ENCODE data around the gene MAN1A2. TPM values are rescaled to one million over a fixed set of nuclear protein-coding genes. Genes with fewer than 3 reads are reported as not detected.
"Not testable (repeated sequence)": the region's sequence is repeated elsewhere in the genome, so short reads cannot be mapped to it uniquely, and the experiment has no call there.

MAN1A2 gene
- total RNA-seq, 1 donor from 2014 or later: 43.5 TPM

DNA sequence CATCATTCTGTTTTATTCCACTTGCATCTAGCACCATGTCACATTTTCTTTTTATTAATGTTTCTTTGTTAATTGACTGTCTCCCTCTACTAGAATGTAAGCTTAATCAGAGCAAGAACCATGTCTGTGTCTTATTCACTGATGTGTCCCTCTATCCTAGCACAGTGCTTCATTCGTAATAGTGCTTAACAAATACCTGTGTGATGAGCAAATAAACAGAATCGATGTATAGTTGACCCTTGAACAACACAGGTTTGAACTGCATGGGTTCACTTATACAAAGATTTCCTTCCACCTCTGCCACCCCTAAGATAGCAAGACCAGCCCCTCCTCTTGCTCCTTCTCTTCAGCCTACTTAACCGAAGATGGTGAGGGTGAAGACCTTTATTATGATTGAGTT is 42.9 kb upstream of the MAN1A2 start:
- Mint-ChIP-seq H3K9me3 (ENCODE audit: unreplicated experiment) (peaks cover 1% of the 10 kb centered on the region), H3K27ac (ENCODE audit: unreplicated experiment) (no peak overlapping the region), H3K4me3 (ENCODE audit: unreplicated experiment) (no peak overlapping the region), H3K4me1 (ENCODE audit: low read depth, unreplicated experiment) (no peaks in the 10 kb centered on the region), H3K36me3 (ENCODE audit: low read depth, unreplicated experiment) (no peaks in the 10 kb centered on the region), H3K27me3 (ENCODE audit: low read depth, unreplicated experiment) (peaks cover 3% of the 10 kb centered on the region)
- DNase-seq (ENCODE audit: low read depth): no peak
- Histone ChIP-seq H3K9ac (ENCODE audit: low read length) (no peak overlapping the region), H3K79me2 (ENCODE audit: insufficient read depth, low read length) (no peaks in the 10 kb centered on the region), H4K20me1 (ENCODE audit: insufficient read depth, low read length) (no peaks in the 10 kb centered on the region), H3K9me3 (ENCODE audit: insufficient read depth, low read depth, low read length) (no peaks in the 10 kb centered on the region), H2AFZ (ENCODE audit: low read depth, low read length) (no peak overlapping the region), H3K27ac (ENCODE audit: low read depth, low read length) (no peak overlapping the region), H3K4me1 (ENCODE audit: insufficient read depth, low read length) (no peaks in the 10 kb centered on the region), H3K4me2 (ENCODE audit: low read length) (no peak overlapping the region), H3K4me3 (ENCODE audit: insufficient read depth, low read depth, low read length) (no peak overlapping the region), H3K27me3 (ENCODE audit: insufficient read depth, low read length) (peaks cover 19% of the 10 kb centered on the region), H3K36me3 (ENCODE audit: insufficient read depth, low read length) (no peaks in the 10 kb centered on the region)
- no peak for FAIRE-seq
- TF ChIP-seq, protein P1, sequence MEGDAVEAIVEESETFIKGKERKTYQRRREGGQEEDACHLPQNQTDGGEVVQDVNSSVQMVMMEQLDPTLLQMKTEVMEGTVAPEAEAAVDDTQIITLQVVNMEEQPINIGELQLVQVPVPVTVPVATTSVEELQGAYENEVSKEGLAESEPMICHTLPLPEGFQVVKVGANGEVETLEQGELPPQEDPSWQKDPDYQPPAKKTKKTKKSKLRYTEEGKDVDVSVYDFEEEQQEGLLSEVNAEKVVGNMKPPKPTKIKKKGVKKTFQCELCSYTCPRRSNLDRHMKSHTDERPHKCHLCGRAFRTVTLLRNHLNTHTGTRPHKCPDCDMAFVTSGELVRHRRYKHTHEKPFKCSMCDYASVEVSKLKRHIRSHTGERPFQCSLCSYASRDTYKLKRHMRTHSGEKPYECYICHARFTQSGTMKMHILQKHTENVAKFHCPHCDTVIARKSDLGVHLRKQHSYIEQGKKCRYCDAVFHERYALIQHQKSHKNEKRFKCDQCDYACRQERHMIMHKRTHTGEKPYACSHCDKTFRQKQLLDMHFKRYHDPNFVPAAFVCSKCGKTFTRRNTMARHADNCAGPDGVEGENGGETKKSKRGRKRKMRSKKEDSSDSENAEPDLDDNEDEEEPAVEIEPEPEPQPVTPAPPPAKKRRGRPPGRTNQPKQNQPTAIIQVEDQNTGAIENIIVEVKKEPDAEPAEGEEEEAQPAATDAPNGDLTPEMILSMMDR (IDR thresholded peaks at IDR 0.05; ENCODE audit: insufficient read depth, low read depth, low read length): no peak
- TF ChIP-seq EZH2 (IDR thresholded peaks at IDR 0.05; ENCODE audit: insufficient read depth, low read length): no peak

DNA sequence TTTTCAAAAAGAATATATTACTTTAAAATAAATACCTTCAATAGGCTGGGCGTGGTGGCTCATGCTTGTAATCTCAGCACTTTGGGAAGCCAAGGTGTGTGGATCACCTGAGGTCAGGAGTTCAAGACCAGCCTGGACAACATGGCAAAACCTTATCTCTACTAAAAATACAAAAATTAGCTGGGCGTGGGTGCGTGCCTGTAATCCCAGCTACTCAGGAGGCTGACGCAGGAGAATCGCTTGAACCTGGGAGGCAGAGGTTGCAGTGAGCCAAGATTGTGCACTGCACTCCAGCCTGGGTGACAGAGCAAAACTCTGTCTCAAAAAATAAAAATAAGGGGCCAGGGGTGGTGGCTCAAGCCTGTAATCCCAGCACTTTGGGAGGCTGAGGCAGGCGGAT is 41.2 kb upstream of the MAN1A2 start:
- not testable (repeated sequence) for H3K27ac Mint-ChIP-seq (ENCODE audit: unreplicated experiment); H3K36me3 ChIP-seq (ENCODE audit: insufficient read depth, low read length); FAIRE-seq; H3K9ac ChIP-seq (ENCODE audit: low read length); H3K36me3 Mint-ChIP-seq (ENCODE audit: low read depth, unreplicated experiment); H2AFZ ChIP-seq (ENCODE audit: low read depth, low read length); H3K9me3 Mint-ChIP-seq (ENCODE audit: unreplicated experiment); H3K27me3 Mint-ChIP-seq (ENCODE audit: low read depth, unreplicated experiment); H3K9me3 ChIP-seq (ENCODE audit: insufficient read depth, low read depth, low read length); H3K4me1 ChIP-seq (ENCODE audit: insufficient read depth, low read length); H3K4me3 Mint-ChIP-seq (ENCODE audit: unreplicated experiment); H3K27ac ChIP-seq (ENCODE audit: low read depth, low read length); H3K4me3 ChIP-seq (ENCODE audit: insufficient read depth, low read depth, low read length); DNase-seq (ENCODE audit: low read depth); H3K4me2 ChIP-seq (ENCODE audit: low read length); H3K79me2 ChIP-seq (ENCODE audit: insufficient read depth, low read length); H3K4me1 Mint-ChIP-seq (ENCODE audit: low read depth, unreplicated experiment); H4K20me1 ChIP-seq (ENCODE audit: insufficient read depth, low read length)
- peaks cover 13% of the 10 kb centered on the region for H3K27me3 ChIP-seq (ENCODE audit: insufficient read depth, low read length)

DNA sequence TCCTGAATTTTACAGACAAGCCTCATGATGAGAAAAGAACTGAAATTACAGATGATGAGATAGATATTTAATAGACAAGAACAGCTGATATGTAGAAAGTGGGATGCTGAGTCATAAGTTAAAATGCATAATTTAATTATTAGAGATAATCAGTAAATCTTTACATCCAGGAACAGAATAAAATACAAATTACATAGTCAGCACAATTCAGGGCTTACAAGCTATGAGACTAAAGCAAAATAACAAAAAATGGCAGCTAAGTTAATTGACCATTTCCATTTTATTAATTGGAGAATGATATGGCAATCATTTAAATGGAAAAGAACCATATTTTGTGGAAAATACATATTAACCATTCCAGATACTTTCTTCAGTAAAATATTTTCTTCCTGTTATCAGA is 40.2 kb upstream of the MAN1A2 start:
- no peak for FAIRE-seq
- H3K27me3 Mint-ChIP-seq (ENCODE audit: low read depth, unreplicated experiment): peaks cover 3% of the 10 kb centered on the region
- no peaks in the 10 kb centered on the region for H3K36me3 ChIP-seq (ENCODE audit: insufficient read depth, low read length)
- H3K4me1 ChIP-seq (ENCODE audit: insufficient read depth, low read length): no peaks in the 10 kb centered on the region
- peaks cover 1% of the 10 kb centered on the region for H3K9me3 Mint-ChIP-seq (ENCODE audit: unreplicated experiment)
- H3K4me3 Mint-ChIP-seq (ENCODE audit: unreplicated experiment): no peak overlapping the region
- no peaks in the 10 kb centered on the region for H3K9me3 ChIP-seq (ENCODE audit: insufficient read depth, low read depth, low read length)
- H3K4me3 ChIP-seq (ENCODE audit: insufficient read depth, low read depth, low read length): no peak overlapping the region
- H3K27ac ChIP-seq (ENCODE audit: low read depth, low read length): no peak overlapping the region
- no peak overlapping the region for H3K9ac ChIP-seq (ENCODE audit: low read length)
- no peaks in the 10 kb centered on the region for H4K20me1 ChIP-seq (ENCODE audit: insufficient read depth, low read length)
- peaks cover 9% of the 10 kb centered on the region for H3K27me3 ChIP-seq (ENCODE audit: insufficient read depth, low read length)
- H2AFZ ChIP-seq (ENCODE audit: low read depth, low read length): no peak overlapping the region
- no peak for TF ChIP-seq EZH2 (IDR thresholded peaks at IDR 0.05; ENCODE audit: insufficient read depth, low read length)
- TF ChIP-seq, protein P1 (IDR thresholded peaks at IDR 0.05; ENCODE audit: insufficient read depth, low read depth, low read length): no peak
- DNase-seq (ENCODE audit: low read depth): no peak
- H3K79me2 ChIP-seq (ENCODE audit: insufficient read depth, low read length): no peaks in the 10 kb centered on the region
- H3K36me3 Mint-ChIP-seq (ENCODE audit: low read depth, unreplicated experiment): no peaks in the 10 kb centered on the region
- no peak overlapping the region for H3K4me2 ChIP-seq (ENCODE audit: low read length)
- no peaks in the 10 kb centered on the region for H3K4me1 Mint-ChIP-seq (ENCODE audit: low read depth, unreplicated experiment)
- H3K27ac Mint-ChIP-seq (ENCODE audit: unreplicated experiment): no peak overlapping the region
